Cardiac muscle cell (in vitro differentiated cells and primary cell): ENCODE results near the gene TAS1R2. TPM values are rescaled to one million over a fixed set of nuclear protein-coding genes. Genes with fewer than 3 reads are reported as not detected.
"Not testable (repeated sequence)": the region's sequence is repeated elsewhere in the genome, so short reads cannot be mapped to it uniquely, and the experiment has no call there.

ENCODE experiments used
- DNase-seq, 2 donors: peaks; one replicate each; pipeline versions ENCODE4 v3.0.0 to v3.0.0-alpha.2; 2010 to 2017; ENCODE audit warnings: low read depth in 1 of 2, low spot score in 1 of 2
- H3K27ac ChIP-seq: fragments of 200-600 bp; sonication (generic); 2 replicates; pipeline ENCODE4 v1.5.1; 2016
- H3K27me3 ChIP-seq: fragments of 200-600 bp; sonication (generic); 2 replicates; pipeline ENCODE4 v1.6.0; 2016; ENCODE audit warnings: control low read depth
- H3K36me3 ChIP-seq: fragments of 200-600 bp; sonication (generic); 2 replicates; pipeline ENCODE4 v1.5.1; 2016; ENCODE audit warnings: control low read depth
- H3K4me1 ChIP-seq: fragments of 200-600 bp; sonication (generic); 2 replicates; pipeline ENCODE4 v1.8.1; 2017; ENCODE audit warnings: low read depth, mild to moderate bottlenecking, mixed run types
- H3K4me3 ChIP-seq: fragments of 200-600 bp; sonication (generic); 2 replicates; pipeline ENCODE4 v1.5.1; 2016; ENCODE audit warnings: mild to moderate bottlenecking
- H3K9me3 ChIP-seq: fragments of 200-600 bp; sonication (generic); 2 replicates; pipeline ENCODE4 v1.5.1; 2017; ENCODE audit warnings: low read depth, mild to moderate bottlenecking, control low read depth
- polyA plus RNA-seq: library from polyadenylated mRNA; unstranded; fragments of >200 nt; fragmentation: Nextera tagmentation; extraction: Ambion mirVana; gene quantifications from 2 replicates; pipeline ENCODE4 v1.2.1, GENCODE V29; 2016
- total RNA-seq: library from RNA; depleted of rRNA; stranded (reverse); fragments of >200 nt; gene quantifications from 2 replicates; pipeline ENCODE4 v1.2.3, GENCODE V29; 2016
- TF ChIP-seq, protein P1 (sequence below): IDR thresholded peaks from 2 replicates; pipeline ENCODE4 v1.5.1; 2012; ENCODE audit warnings: low read depth, mild to moderate bottlenecking, low read length

TAS1R2 gene
- total and polyA plus RNA-seq, 2 experiments from 2014 or later: not detected

DNA sequence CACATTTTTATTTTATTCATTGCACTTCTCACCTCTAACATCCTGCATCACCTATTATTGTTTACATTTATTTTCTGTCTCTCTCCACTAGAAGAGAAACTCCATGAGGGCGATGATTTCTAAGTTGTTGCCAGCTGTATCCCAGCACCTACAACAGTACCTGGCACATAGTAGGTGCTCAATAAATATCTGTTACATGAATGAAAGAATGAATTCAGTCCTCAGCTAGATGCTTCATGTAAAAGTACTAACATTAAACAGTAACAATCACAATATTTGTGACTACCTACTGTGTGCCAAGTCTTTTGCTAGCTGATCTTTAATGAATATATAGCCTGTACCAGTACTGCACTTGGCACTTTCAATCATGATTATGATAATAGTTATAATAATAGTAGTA is 3.0 kb downstream of the TAS1R2 start:
- no peaks in the 10 kb centered on the region for H3K36me3 ChIP-seq
- H3K27me3 ChIP-seq: peaks cover 37% of the 10 kb centered on the region
- TF ChIP-seq, protein P1, sequence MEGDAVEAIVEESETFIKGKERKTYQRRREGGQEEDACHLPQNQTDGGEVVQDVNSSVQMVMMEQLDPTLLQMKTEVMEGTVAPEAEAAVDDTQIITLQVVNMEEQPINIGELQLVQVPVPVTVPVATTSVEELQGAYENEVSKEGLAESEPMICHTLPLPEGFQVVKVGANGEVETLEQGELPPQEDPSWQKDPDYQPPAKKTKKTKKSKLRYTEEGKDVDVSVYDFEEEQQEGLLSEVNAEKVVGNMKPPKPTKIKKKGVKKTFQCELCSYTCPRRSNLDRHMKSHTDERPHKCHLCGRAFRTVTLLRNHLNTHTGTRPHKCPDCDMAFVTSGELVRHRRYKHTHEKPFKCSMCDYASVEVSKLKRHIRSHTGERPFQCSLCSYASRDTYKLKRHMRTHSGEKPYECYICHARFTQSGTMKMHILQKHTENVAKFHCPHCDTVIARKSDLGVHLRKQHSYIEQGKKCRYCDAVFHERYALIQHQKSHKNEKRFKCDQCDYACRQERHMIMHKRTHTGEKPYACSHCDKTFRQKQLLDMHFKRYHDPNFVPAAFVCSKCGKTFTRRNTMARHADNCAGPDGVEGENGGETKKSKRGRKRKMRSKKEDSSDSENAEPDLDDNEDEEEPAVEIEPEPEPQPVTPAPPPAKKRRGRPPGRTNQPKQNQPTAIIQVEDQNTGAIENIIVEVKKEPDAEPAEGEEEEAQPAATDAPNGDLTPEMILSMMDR: no peak
- H3K27ac ChIP-seq: no peak overlapping the region
- no peak overlapping the region for H3K4me3 ChIP-seq
- H3K9me3 ChIP-seq: no peaks in the 10 kb centered on the region
- no peak for DNase-seq
- no peaks in the 10 kb centered on the region for H3K4me1 ChIP-seq

DNA sequence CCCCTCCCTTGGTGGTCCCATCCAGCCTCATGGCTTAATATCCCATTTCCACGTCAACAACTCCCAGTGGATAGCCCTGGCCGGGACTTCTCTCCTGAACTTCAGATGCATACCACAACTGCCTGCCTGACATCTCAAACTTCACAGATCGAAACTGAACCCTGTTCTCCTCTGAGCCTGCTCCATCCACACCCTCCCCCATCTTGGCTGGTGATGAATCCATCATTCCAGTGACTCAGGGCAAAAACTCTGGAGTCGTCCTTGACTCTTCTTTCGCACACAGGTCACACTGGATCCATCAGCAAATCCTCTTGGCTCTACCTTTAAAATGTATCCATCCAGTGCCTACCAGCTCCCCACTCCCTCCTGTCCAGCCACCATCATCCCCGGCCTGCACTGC is 3.9 kb downstream of the TAS1R2 start:
- no peak for DNase-seq
- no peak overlapping the region for H3K4me3 ChIP-seq
- TF ChIP-seq, protein P1: no peak
- no peak overlapping the region for H3K27ac ChIP-seq
- H3K36me3 ChIP-seq: no peaks in the 10 kb centered on the region
- H3K27me3 ChIP-seq: peaks cover 43% of the 10 kb centered on the region
- no peaks in the 10 kb centered on the region for H3K9me3 ChIP-seq
- no peaks in the 10 kb centered on the region for H3K4me1 ChIP-seq

DNA sequence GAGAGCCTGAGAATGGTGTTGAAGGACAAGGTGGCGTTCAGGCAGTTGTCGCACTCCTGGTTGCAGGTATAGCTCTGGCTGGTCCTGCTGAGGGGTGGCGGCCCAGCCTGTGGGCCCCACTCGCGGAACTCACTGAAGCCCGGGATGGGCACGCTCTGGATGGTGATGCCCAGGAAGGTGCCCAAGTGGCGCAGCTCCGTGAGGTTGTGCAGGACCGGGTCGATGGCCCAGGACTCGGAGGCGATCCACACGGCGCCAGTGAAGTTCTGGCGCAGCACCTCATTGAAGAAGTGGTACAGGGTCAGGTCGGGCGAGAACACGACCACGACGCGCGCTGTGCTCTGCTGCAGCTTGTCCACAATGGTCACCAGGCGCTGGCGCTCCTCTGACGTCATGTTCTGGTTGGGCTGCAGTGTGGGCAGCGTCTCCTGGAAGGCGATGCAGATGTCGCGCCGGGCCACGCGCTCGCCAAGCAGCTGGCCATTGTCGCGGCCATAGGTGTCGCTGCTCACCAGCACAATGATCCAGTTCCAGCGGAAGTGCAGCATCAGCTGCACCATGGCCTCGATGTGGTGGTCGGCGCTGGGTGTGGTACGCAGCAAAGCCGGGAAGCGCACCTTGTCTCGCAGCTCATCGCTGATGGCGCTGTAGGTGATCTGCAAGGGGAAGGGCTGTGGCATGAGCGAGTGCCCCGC is 5.0 kb downstream of the TAS1R2 start:
- TF ChIP-seq, protein P1: no peak
- no peak for DNase-seq
- Histone ChIP-seq H3K4me1 (no peaks in the 10 kb centered on the region), H3K9me3 (no peaks in the 10 kb centered on the region), H3K4me3 (no peak overlapping the region), H3K27ac (no peak overlapping the region), H3K36me3 (no peaks in the 10 kb centered on the region), H3K27me3 (peaks cover 43% of the 10 kb centered on the region)

DNA sequence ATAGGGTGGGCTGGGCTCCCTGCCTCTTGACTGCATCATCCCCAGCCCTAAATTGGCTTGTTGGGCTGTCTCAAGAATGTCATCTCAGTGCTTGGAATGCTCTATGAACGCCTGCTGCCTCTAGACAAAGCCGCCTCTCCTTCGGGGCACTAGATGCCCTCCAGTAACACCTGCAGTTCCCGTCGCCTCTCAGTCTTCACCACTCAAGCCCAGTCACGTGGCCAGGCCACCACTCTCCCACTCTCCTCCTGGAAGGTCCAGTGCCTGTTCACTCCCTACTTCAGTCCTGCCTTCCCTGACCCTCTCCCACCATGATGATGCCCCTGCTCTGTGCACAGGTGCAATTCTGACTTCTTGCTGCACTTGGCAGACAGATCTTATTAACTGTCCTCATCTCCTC is 7.0 kb downstream of the TAS1R2 start:
- Histone ChIP-seq H3K36me3 (no peaks in the 10 kb centered on the region), H3K9me3 (no peaks in the 10 kb centered on the region), H3K27ac (no peak overlapping the region), H3K4me3 (no peak overlapping the region), H3K27me3 (peaks cover 43% of the 10 kb centered on the region), H3K4me1 (no peaks in the 10 kb centered on the region)
- DNase-seq: no peak
- TF ChIP-seq, protein P1: no peak

DNA sequence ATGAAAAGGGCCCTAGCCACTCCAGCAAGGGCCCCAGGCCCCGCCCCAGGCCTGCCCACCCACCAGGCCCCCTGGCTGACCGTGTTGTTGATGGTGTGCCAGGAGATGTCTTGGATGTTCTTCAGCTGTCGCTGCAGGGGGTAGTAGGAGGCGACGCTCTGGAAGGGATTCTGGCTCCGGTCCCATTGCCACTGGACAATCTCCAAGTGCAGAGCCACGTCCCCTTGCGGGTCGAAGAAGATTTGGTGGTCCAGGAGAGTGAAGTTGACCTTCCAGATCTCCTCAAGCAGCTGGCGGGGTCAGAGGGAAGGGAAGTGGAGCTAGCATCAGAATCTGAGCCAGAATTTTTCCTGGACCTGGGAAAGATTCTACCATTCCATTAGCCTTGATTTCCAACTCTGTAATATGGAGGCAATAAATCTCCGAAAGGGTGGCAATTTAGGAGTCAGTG is 10.2 kb downstream of the TAS1R2 start:
- peak in 1 of 2 donors; percentile 78 for DNase-seq
- H3K36me3 ChIP-seq: no peaks in the 10 kb centered on the region
- H3K4me3 ChIP-seq: no peak overlapping the region
- no peaks in the 10 kb centered on the region for H3K9me3 ChIP-seq
- no peak overlapping the region for H3K27ac ChIP-seq
- no peaks in the 10 kb centered on the region for H3K4me1 ChIP-seq
- TF ChIP-seq, protein P1: no peak
- peaks cover 42% of the 10 kb centered on the region for H3K27me3 ChIP-seq

DNA sequence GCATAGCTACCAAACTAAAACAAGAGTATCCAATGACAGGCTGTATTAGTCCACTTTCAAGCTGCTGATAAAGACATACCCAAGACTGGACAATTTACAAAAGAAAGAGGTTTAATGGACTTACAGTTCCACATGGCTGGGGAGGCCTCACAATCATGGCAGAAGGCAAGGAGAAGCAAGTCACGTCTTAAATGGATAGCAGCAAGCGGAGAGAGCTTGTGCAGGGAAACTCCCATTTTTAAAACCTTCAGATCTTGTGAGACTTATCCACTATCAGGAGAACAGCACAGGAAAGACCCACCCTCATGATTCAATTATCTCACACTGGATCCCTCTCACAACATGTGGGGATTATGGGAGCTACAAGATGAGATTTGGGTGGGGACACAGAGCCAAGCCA is 11.7 kb downstream of the TAS1R2 start:
- H3K27ac ChIP-seq, H3K4me1 ChIP-seq, DNase-seq, H3K9me3 ChIP-seq, H3K36me3 ChIP-seq, H3K4me3 ChIP-seq: not testable (repeated sequence)
- H3K27me3 ChIP-seq: peaks cover 26% of the 10 kb centered on the region
